Measurements from ENCODE around the gene AOX1. TPM values are rescaled to one million over a fixed set of nuclear protein-coding genes. Genes with fewer than 3 reads are reported as not detected.

Gene AOX1
- polyA plus RNA-seq (2012; ENCODE audit: insufficient read length, low read depth): not detected

DNA sequence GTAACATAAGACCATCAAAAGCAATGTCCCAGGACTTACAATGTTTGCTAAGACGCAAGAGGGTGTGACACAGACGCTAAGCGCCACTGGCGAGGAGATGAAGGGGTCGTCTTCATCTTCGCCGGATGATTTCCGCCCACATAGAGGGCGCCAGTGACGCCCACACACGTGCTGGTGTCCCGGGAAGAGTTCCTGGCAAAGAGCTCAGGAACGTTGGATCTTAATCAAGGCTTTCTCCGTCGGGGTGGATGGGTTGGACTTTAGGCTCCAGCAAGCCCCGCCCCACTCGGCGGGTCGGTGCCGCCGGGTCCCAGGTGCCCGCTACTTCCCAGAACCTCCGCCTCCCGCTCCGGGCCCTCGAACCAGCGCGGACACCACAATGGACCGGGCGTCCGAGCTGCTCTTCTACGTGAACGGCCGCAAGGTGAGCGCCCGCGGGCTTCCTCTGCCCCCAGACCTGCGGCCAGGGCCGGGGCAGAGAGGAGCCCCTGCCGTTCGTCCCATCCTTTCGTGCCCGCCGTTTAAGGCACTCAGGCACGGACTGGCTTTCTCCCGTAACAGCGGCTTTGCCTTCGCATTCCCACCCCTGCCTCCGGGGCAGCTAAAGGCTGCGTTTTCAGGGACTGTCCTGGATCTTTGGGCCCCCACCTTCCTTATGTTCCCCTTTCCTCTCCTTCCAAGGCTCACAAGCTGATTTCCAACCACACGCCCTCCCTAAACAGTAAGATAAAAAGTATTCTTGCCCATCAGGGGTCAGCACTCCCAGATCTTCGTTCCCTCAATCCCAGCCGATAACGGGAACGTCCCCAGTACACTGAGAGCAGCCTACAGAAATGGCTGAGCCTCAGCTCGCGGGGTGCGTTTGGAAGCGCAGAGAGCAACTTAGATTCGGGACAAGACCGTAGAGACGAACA is at the start of gene AOX1:
Gene AOX1, plus strand, starts transcription at position 285 of the 914 bp plus-strand sequence. Its CDS starts 95 bp downstream, at position 380.
- TF ChIP-seq TAF1 (IDR thresholded peaks at IDR 0.05; ENCODE audit: borderline replicate concordance, insufficient read depth, low read length) (no peak), POLR2AphosphoS5 (IDR thresholded peaks at IDR 0.05; ENCODE audit: low read depth, low read length) (no peak), SIN3A (IDR thresholded peaks at IDR 0.05; ENCODE audit: borderline replicate concordance, insufficient read depth, low read length) (no peak), FOXP2 (optimal IDR thresholded peaks at IDR 0.05; ENCODE audit: borderline replicate concordance, extremely low read depth, extremely low read length, insufficient read depth) (no peak), REST (IDR thresholded peaks at IDR 0.05; ENCODE audit: insufficient read depth in 1 of 2, low read depth in 2 of 2, low read length in 2 of 2) (no peak)

- TF ChIP-seq FOXP2 (optimal IDR thresholded peaks at IDR 0.05; ENCODE audit: borderline replicate concordance, extremely low read depth, extremely low read length, insufficient read depth): no peak
- TF ChIP-seq POLR2AphosphoS5 (IDR thresholded peaks at IDR 0.05; ENCODE audit: low read depth, low read length): no peak
- TF ChIP-seq TAF1 (IDR thresholded peaks at IDR 0.05; ENCODE audit: borderline replicate concordance, insufficient read depth, low read length): no peak
- TF ChIP-seq SIN3A (IDR thresholded peaks at IDR 0.05; ENCODE audit: borderline replicate concordance, insufficient read depth, low read length): no peak
- no peak for TF ChIP-seq REST (IDR thresholded peaks at IDR 0.05; ENCODE audit: insufficient read depth in 1 of 2, low read depth in 2 of 2, low read length in 2 of 2)
Measured at GRCh38 chr2:200538139-200538538, 47.7 kb upstream of the AOX1 start.

GRCh38 chr2:200540793-200541192 is 45.0 kb upstream of the AOX1 start:
- TF ChIP-seq FOXP2 (optimal IDR thresholded peaks at IDR 0.05; ENCODE audit: borderline replicate concordance, extremely low read depth, extremely low read length, insufficient read depth) (no peak), REST (IDR thresholded peaks at IDR 0.05; ENCODE audit: insufficient read depth in 1 of 2, low read depth in 2 of 2, low read length in 2 of 2) (no peak), POLR2AphosphoS5 (IDR thresholded peaks at IDR 0.05; ENCODE audit: low read depth, low read length) (no peak), TAF1 (IDR thresholded peaks at IDR 0.05; ENCODE audit: borderline replicate concordance, insufficient read depth, low read length) (no peak)

DNA sequence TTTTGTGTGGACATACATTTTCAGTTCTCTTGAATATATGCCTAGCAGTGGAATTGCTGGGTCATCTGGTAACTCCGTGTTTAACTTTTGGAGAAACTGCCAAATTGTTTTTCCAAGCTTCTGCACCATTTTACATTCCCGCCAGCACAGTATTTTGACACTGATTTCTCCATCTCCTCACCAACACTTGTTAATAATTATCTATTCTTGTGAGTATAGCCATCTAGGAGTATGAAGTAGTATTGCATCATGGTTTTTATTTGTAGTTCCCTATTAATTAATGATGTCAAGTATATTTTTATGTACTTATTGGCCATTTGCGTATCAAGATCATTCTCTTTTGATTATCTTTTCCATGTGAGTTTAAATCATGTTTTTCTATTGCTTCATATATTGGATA is 17.9 kb upstream of the AOX1 start:
- TF ChIP-seq REST (IDR thresholded peaks at IDR 0.05; ENCODE audit: insufficient read depth in 1 of 2, low read depth in 2 of 2, low read length in 2 of 2): no peak
- TF ChIP-seq POLR2AphosphoS5 (IDR thresholded peaks at IDR 0.05; ENCODE audit: low read depth, low read length): no peak
- no peak for TF ChIP-seq TAF1 (IDR thresholded peaks at IDR 0.05; ENCODE audit: borderline replicate concordance, insufficient read depth, low read length)
- TF ChIP-seq SIN3A (IDR thresholded peaks at IDR 0.05; ENCODE audit: borderline replicate concordance, insufficient read depth, low read length): no peak
- TF ChIP-seq FOXP2 (optimal IDR thresholded peaks at IDR 0.05; ENCODE audit: borderline replicate concordance, extremely low read depth, extremely low read length, insufficient read depth): no peak
